HG03139 (cell line): ENCODE results near the gene MTR.
A peak's percentile ranks its signal among the peaks of the same experiment; 100 is the strongest.

Experiments used
- ATAC-seq: cut with Tn5 transposase; IDR thresholded peaks from one replicate; pipeline ENCODE4 v1.9.1; 2021; ENCODE audit not compliant: unreplicated experiment

MTR gene

DNA sequence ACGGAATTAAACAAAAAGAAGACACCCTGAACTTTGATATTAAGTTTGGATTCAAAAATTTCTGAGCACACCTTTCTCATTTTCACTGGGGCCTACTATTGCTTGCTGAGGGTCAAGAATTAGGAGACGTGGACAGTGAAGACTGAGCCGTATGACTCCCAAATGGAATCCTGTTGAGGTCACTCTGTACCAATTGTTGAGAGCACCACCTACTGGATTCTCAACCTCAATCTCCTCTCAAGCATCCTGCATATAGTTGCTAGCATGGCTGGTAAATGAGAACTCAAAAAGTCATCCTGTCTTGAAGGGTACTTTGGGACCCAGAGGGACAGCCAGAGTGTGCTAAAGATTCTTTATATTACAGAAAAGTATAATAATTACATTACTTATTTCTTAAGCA is 20.2 kb upstream of the MTR start:
- ATAC-seq: no peak

DNA sequence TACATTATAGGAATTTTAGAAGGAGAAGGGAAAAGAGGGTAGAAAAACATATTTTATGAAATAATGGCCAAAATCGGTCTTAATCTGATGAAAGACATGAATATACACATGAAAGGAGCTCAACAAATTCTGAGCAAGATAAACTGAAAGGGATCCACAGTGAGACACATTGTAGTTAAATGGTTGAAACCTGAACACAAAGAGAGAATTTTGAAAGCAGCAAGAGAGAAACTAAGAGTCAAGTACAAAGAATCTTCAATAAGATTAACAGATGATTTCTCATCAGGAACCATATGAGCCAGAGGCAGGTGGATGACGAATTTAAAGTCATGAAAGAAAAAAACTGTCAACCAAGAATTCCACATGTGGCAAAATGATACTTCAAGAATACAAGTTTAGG is 15.8 kb upstream of the MTR start:
- no peak for ATAC-seq

- no peak for ATAC-seq
These were observed 9.6 kb upstream of the MTR start for GRCh38 chr1:236785477-236785876.

DNA sequence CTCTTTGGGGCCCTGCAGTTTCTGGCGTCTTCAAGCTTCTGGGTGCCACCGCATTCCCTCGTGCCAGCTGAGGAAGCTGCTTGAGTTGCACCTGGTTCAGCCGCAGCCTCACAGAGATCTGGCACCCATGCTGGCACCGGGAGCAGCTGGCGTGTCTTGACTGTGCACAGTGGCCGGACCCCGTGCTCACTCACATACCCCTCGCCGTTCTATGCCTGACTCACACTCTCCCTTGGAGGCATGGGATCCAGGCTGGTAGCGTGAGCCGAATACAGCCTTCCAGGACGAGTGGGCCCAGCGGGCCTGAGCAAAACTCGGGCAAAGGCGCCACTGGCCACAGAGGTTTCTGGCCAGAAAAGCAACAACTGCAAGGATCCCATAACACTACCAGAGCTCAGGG is 8.6 kb upstream of the MTR start:
- ATAC-seq: no peak

DNA sequence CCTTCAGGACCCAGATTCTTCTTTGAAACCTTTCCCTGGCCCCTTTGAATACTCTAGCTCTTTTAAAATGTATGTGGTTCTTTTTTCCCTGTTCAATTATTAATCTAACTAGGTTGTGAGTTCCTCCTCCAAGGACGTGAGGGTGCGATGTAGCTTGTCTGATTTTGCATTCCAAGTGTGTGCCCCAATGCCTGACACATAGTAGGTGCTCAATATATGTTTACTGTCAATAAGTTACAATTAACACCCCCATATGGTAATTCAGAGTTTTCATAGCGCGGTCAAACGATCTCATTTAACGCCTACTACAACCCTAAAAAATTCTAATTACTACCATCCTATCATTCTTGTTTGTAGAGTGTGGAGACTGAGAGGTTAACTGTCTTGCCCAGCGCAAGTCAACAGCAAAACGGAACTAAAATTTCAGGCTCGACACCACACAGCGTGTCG is 482 bp upstream of the MTR start:
- ATAC-seq: no peak

DNA sequence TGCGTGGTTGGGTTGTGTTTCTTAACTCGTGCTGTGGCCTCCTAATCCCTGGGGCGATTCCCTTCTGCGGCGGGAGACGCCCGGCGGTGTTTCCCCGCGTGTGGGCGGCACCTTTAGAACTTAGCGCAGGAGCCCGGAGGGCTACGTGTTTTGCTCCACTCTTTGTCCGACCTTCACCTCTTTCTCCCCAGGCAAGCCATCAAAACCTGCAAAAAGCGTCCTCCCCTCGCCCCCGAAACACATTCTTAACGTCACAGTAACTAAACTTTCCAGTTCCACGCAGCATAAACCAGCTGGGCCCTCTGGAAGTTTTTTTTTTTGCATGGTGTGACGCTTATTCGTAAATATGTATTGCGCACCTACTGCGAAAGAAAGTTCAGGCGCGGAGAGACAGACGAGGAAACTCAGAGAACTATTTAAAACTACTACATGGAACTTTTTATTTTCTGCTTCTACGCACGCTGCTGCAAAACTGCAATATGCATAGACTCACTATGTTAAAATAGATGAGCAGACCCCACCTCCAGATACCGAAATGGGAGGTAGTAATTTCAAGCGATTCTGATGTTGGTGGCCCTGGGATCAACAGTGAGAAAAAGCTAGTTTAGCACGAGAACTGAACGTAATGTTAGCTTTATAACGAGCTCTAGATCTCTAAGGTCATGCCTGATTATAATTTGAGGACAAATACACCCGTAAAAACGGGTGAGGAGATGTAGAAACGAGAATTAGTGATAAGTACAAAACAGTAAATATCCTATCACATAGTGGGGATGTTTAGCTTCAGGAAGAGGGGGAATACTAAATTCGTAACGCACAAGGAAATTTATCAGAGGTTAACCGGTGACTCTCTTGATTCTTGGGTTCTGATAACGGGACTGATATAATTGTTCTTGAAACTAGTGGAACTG is 920 bp downstream of the MTR start:
- ATAC-seq: peak; percentile 13

GRCh38 chr1:236799001-236799400 is 3.9 kb downstream of the MTR start:
- no peak for ATAC-seq

DNA sequence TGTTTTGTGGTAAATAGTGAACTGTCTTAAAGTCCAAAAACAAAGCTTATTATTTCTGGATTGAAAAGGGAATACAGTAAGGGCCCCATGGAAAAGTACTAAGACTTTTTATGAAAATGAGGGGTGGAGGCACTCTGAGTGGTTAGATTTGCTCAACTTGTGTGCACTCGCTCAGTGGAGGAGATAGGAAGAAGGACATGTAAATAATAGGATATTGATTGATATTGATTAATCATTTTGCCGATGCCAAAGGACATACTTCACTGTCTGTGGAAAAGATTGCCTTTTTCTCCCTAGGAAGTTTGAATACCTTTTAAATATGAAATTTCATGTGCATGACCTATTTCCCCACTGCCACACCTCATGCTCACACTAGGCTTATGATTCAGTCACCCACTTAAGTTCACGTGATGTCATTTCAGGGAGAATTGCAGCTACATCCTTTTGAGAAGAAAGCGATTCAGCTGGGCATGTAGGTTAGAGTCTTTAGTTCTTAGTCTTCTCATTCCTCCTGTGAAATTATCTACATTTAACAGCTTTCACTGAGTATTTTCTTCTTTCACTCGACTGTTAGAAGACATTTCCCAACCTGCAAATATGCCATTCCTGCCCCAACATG is 5.0 kb downstream of the MTR start:
- no peak for ATAC-seq

DNA sequence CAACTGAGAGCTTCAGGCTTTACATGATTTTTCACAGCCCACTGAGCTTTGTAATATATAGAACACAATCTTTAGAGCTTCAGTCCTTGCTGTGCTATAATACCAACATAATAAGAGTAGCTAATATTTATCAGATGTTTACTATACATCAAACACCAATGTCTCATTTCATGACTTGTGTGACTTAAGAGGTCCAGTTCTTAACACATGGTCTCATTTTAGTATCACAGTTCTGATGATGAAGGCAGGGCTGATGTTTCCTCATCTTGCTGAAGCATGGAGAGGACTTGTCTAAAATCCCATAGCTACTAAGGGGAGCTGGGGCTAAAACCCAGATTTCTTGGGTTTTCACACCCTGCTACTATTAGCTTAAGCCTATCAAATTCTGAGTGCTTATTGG is 5.5 kb downstream of the MTR start:
- no peak for ATAC-seq

DNA sequence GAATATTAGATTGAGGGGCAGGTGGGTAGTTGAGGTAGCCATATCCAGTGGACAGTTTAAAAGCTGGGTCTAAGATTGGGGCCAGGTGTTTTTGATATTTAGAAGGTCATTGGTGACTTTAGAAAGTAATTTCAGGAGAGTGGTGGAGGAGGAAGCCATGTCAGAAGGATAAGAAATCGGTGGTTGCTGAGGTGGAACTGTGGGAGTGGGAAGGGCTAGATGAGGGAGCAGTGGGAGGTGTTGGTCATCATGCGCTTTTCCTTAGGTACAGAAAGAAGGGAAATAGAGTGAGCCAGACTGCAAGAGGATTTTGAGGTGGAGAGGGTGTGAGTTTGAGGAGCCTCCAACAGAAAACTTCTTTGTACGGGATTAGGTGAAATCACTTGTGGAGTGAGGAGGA is 7.2 kb downstream of the MTR start:
- no peak for ATAC-seq

GRCh38 chr1:236806634-236807033 is 11.5 kb downstream of the MTR start:
- no peak for ATAC-seq

DNA sequence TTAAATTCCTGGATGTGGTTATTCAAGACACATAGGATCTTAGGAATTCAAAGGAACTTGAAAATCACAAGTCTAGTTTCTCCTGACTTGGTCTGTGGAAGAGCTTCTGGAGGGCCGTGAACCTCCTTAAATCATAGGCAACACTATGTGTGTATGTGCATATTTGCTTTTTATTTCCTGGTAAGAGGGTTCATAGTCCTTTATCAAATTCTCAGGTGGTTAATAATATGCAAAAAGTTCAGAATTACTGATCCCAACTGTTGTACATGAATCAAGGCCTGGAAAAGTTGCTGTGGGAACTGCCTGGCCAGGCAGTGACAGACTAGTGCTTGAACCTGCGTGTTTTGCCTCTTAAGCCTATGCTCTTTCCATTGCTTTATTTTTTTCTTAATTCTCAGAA is 12.9 kb downstream of the MTR start:
- no peak for ATAC-seq

GRCh38 chr1:236808564-236809130 is 13.6 kb downstream of the MTR start:
- ATAC-seq: no peak

DNA sequence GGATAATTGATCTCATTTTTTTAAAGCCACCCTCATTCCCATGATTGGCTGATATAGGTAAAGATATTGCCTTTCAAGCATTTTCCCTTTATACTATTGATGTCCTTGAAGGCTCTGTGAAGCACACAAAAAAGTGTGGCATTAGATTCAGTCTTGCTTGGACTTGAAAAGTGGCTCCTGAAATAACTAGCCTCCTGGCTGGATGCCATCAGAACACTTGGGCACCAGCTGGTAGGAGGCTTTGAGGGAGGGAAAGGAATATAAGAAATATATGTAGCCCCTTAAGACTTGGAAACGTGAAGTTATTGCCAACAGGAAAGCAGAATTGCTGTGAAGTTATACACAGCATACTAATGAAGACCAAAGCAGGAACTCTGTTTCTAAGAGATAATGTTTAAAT is 14.1 kb downstream of the MTR start:
- no peak for ATAC-seq

GRCh38 chr1:236810018-236810417 is 14.9 kb downstream of the MTR start:
- ATAC-seq: no peak

DNA sequence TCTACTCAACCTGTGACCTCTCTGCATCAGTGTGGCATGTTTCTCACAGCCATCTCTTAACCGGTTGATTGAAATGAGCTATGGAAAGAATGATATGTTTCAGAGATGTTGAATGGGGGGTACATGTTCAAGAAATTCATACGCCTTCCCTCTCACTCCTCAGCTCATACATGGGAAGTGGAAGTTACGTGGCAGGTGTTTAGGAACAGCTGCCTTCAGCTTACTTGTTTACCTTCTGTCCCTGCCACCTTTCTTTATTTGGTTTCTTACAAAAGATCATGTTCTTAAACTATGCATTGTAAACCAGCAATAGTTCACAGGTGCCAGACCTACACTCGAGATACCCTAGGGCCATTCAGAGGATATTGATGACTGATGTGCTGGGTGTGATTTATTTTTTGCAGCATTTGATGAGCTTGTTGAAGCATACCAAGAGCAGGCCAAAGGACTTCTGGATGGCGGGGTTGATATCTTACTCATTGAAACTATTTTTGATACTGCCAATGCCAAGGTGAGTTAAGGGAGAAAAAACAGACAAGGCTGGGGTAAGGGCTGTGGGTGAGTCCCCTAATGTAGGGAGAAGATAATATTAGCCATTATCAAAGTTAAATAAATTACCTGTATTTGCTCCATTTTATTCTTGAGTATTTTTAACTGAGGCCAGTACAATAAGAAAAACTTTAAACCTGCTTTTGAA is 17.4 kb downstream of the MTR start:
- no peak for ATAC-seq

DNA sequence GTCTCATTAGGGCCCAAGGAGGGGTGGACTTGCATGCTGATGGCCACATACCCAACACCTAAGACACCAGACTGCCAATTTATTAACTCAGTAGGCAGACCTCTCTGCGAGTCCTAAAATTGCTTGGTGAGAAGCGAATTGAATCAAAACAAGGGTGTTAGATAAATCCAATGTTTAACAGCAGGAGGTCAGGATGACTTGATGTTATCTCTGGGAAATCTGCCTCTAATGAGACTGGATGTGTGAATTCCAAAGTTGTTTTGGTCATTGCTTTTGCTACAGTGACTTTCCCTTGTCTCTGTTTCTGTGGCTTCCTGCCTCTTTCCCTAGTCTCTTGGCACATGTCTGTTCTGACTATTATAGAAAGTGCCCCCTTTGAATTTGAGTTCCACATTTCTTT is 20.8 kb downstream of the MTR start:
- ATAC-seq: no peak

- ATAC-seq: no peak
These were observed 24.8 kb downstream of the MTR start for GRCh38 chr1:236819856-236820255.

DNA sequence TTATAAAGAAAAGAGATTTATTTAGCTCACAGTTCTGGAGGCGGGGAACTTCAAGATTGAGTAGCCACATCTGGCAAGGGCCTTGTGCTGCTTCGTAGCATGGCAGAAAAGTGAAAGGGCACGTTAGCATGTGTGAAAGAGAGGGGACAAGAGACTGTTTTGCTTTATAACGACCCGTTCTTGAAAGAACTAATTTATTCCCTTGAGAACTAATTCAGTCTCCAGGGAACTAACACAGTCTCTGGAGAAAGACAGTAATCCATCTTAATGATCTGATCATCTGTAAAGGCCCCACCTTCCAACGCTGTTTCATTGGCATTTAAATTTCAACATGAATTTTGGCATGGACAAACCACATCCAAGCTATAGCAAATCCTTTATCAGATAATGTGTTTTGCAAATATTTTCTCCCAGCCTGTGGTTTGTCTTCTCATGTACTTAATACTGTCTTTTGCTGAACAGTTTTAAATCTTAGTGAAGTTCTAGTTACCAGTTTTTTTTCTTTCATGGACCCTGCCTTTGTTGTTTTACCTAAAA is 26.1 kb downstream of the MTR start:
- no peak for ATAC-seq

DNA sequence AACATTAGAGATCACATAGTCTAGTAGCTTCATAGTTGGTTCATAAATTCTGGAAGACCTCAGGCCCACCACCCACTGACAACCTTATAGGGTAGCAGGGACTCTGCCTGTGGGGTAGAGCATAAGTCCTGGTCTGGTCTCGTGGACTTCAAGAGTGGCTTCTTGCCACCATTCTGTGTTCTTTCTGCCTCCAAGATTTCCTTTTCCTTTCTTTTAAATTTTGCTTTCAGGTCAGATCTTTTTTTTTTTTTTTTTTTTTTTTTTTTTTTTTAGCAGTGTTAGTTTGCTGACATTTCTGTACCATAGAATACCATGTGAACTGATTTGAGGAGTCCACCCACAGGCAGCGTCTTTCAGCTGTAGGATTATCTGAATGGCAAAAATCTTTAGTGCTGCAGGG is 28.5 kb downstream of the MTR start:
- ATAC-seq: no peak

DNA sequence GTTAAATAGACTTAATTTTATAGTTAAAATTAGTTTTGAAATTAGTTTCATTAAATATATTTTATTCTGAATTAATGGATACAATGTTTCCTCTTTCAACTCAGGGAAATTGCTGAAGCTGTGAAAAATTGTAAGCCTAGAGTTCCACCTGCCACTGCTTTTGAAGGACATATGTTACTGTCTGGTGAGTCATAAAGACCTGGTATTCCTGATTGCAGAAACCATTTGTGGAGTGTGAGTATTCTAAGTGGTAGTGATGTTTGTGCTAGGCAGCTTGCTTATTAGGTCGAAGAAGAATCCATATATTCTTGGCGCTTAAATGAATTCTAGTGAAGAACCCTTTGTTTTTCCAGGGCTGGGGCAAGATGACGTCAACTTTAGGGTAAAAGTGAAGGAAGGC is 34.0 kb downstream of the MTR start:
- ATAC-seq: no peak
